GM23248 (cell line): ENCODE data around the gene MTCH1. TPM values are rescaled to one million over a fixed set of nuclear protein-coding genes. Genes with fewer than 3 reads are reported as not detected.

ENCODE experiments used
- DNase-seq: peaks from one replicate; pipeline ENCODE4 v3.0.0-alpha.2; 2015
- H2AFZ ChIP-seq: fragments of 200-600 bp; sonication (generic); 2 replicates; pipeline ENCODE4 v1.6.1; 2016; ENCODE audit warnings: antibody characterized with exemption
- H3F3A ChIP-seq: fragments of 200-600 bp; sonication (generic); 2 replicates; pipeline ENCODE4 v1.6.1; 2016; ENCODE audit warnings: mild to moderate bottlenecking, antibody characterized with exemption, mixed run types; ENCODE audit not compliant: insufficient read depth
- H3K27ac ChIP-seq: fragments of 200-600 bp; sonication (generic); 2 replicates; pipeline ENCODE4 v1.5.1; 2016; ENCODE audit warnings: mild to moderate bottlenecking
- H3K27me3 ChIP-seq: fragments of 200-600 bp; sonication (generic); replicated peaks from 2 replicates; pipeline ENCODE4 v1.6.1; 2016; ENCODE audit warnings: mild to moderate bottlenecking; ENCODE audit not compliant: insufficient read depth
- H3K36me3 ChIP-seq: fragments of 200-600 bp; sonication (generic); 2 replicates; pipeline ENCODE4 v1.6.1; 2016; ENCODE audit warnings: low read depth, mild to moderate bottlenecking
- H3K4me1 ChIP-seq: fragments of 200-600 bp; sonication (generic); 2 replicates; pipeline ENCODE4 v1.6.1; 2016; ENCODE audit warnings: mild to moderate bottlenecking; ENCODE audit not compliant: insufficient read depth
- H3K4me2 ChIP-seq: fragments of 200-600 bp; sonication (generic); one replicate; pipeline ENCODE4 v1.6.1; 2016; ENCODE audit warnings: mild to moderate bottlenecking; ENCODE audit not compliant: unreplicated experiment
- H3K4me3 ChIP-seq: fragments of 200-600 bp; sonication (generic); 2 replicates; pipeline ENCODE4 v1.5.1; 2016; ENCODE audit warnings: mild to moderate bottlenecking
- H3K79me2 ChIP-seq: fragments of 200-600 bp; sonication (generic); 2 replicates; pipeline ENCODE4 v1.6.1; 2016; ENCODE audit warnings: mild to moderate bottlenecking; ENCODE audit not compliant: insufficient read depth
- H3K9ac ChIP-seq: fragments of 200-600 bp; sonication (generic); 2 replicates; pipeline ENCODE4 v1.6.1; 2016; ENCODE audit warnings: mild to moderate bottlenecking
- H3K9me2 ChIP-seq: fragments of 200-600 bp; sonication (generic); 2 replicates; pipeline ENCODE4 v1.6.1; 2016; ENCODE audit warnings: mixed run types, mild to moderate bottlenecking, moderate library complexity; ENCODE audit not compliant: insufficient read depth
- H3K9me3 ChIP-seq: fragments of 200-600 bp; sonication (generic); one replicate; pipeline ENCODE4 v1.6.1; 2017; ENCODE audit warnings: low read depth
- H4K20me1 ChIP-seq: fragments of 200-600 bp; sonication (generic); 2 replicates; pipeline ENCODE4 v1.6.0; 2016; ENCODE audit not compliant: insufficient read depth
- EZH2 ChIP-seq: fragments of 200-600 bp; sonication (generic); IDR thresholded peaks from 2 replicates; pipeline ENCODE4 v1.6.1; 2018; ENCODE audit warnings: antibody characterized with exemption, mild to moderate bottlenecking; ENCODE audit not compliant: insufficient read depth, poor library complexity, severe bottlenecking
- EZH2phosphoT487 ChIP-seq: fragments of 200-600 bp; sonication (generic); IDR thresholded peaks from 2 replicates; pipeline ENCODE4 v1.6.1; 2018; ENCODE audit warnings: antibody characterized with exemption, moderate library complexity, mild to moderate bottlenecking, low read depth; ENCODE audit not compliant: insufficient read depth
- whole genome bisulfite sequencing, 2 experiments: methylation state at CpG; one replicate each; pipeline ENCODE4 v1.1.6; 2015 to 2017; ENCODE audit warnings: low lambda C conversion rate in 2 of 2, low coverage in 1 of 2; ENCODE audit errors: missing lambda C conversion rate in 2 of 2; 5-methylcytosine and 5-hydroxymethylcytosine counted together
- in situ Hi-C: fragments of 300-500 bp; cut with MboI; formaldehyde crosslinking; loops from 2 replicates; pipeline ENCODE4 v1.15.0; 2020
- polyA plus RNA-seq: library from polyadenylated mRNA; unstranded; fragments of >200 nt; fragmentation: Nextera tagmentation; extraction: Ambion mirVana; gene quantifications from 2 replicates; pipeline ENCODE4 v1.2.1, GENCODE V29; 2016
- total RNA-seq: library from RNA; depleted of rRNA; stranded (reverse); fragments of >200 nt; shearing (Covaris generic); gene quantifications from 2 replicates; pipeline ENCODE4 v1.2.3, GENCODE V29; 2014

Gene MTCH1
- total and polyA plus RNA-seq, 2 experiments from 2014 or later: 370 to 473 TPM

GRCh38 chr6:37025621-37026466 is 39.8 kb upstream of the MTCH1 start:
- Histone ChIP-seq H3K9me2 (no peaks in the 10 kb centered on the region), H3K27me3 (no peaks in the 10 kb centered on the region), H3F3A (no peaks in the 10 kb centered on the region), H3K27ac (no peak overlapping the region), H4K20me1 (no peaks in the 10 kb centered on the region), H3K9ac (no peak overlapping the region), H3K36me3 (no peaks in the 10 kb centered on the region), H3K9me3 (no peaks in the 10 kb centered on the region), H3K4me2 (no peak overlapping the region), H3K4me3 (no peak overlapping the region), H3K79me2 (no peaks in the 10 kb centered on the region), H3K4me1 (no peaks in the 10 kb centered on the region), H2AFZ (no peak overlapping the region)
- in situ Hi-C loops: no loop called here
- 94 to 95% methylated on average over 23 to 24 of the region's 24 CpGs for WGBS, 2 experiments
- TF ChIP-seq EZH2phosphoT487: no peak
- TF ChIP-seq EZH2: no peak
- DNase-seq: no peak

DNA sequence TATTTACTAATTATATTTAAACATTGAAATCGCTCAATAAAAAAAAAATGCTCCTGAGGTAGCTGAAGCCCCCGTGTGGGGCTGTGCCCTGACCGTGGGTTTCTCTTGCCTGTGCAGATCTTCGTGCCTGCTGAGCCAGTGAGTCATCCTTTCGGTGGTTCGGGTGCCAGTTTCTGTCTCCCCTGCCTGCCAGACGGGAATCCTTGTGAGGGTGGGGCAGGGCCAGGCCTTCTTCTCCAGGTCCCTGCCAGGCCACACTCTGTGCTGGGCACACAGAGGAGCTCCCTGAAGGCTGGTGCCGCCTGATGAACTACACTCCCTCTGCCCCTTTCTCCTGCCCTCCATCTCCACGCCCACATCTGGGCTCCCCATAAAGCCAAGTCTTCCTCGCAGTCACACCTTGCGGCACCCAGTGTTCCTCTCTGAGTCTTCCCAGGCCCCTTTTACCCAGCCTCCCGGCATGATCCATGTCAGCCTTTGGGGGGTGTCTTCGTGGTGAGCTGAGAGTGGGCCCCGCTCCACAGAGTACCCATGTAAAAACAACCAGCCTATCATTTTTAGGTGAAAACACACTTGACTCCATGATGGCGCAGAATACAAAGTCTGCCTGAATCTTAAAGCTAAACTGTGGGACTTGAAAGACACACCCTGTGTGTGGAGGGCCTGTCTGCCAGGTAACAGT is 38.8 kb upstream of the MTCH1 start:
- no peaks in the 10 kb centered on the region for H3K9me3 ChIP-seq
- no peaks in the 10 kb centered on the region for H3K36me3 ChIP-seq
- no peak overlapping the region for H3K4me3 ChIP-seq
- no peaks in the 10 kb centered on the region for H3F3A ChIP-seq
- no peak overlapping the region for H3K27ac ChIP-seq
- H3K4me1 ChIP-seq: no peaks in the 10 kb centered on the region
- TF ChIP-seq EZH2 (no peak), EZH2phosphoT487 (no peak)
- WGBS, 2 experiments: 44 to 45% methylated on average over 15 of the region's 15 CpGs
- no peaks in the 10 kb centered on the region for H3K27me3 ChIP-seq
- H4K20me1 ChIP-seq: no peaks in the 10 kb centered on the region
- H3K4me2 ChIP-seq: no peak overlapping the region
- no peaks in the 10 kb centered on the region for H3K9me2 ChIP-seq
- no peak overlapping the region for H3K9ac ChIP-seq
- in situ Hi-C loops: no loop called here
- peak; percentile 82 for DNase-seq
- no peaks in the 10 kb centered on the region for H3K79me2 ChIP-seq
- H2AFZ ChIP-seq: no peak overlapping the region

DNA sequence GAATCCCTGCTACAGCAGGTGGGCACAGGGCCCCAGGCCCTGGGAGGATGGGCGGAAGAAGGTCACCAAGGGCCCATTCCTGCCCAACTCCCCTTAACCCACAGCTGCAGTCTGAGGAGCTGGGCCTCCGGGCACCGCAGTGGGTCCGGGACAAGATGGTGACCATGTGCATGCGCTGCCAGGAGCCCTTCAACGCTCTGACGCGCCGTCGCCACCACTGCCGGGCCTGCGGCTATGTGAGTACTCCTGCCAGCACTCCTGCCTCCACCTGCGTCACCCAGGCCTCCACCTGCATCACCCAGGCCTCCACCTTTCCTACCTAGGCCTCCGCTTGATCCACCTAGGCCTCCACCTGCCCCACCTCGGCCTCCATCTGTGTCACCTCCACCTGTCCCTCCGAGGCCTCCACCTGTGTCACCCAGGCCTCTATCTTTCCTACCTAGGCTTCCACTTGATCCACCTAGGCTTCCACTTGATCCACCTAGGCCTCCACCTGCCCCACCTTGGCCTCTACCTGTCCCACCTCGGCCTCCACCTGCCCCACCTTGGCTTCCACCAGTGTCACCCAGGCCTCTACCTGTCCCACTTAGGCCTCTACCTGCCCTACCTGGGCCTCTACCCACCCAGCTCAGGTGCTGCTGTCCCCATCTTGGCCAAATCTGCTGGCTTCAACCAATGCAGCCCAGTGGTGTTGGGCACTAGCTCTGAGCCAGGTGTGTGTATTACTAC is 36.3 kb upstream of the MTCH1 start:
- Histone ChIP-seq H3K4me2 (no peak overlapping the region), H2AFZ (no peak overlapping the region), H3K27me3 (no peaks in the 10 kb centered on the region), H3F3A (no peaks in the 10 kb centered on the region), H3K4me1 (no peaks in the 10 kb centered on the region; the same call in 1 of the 2 replicates), H3K4me3 (no peak overlapping the region), H3K9ac (no peak overlapping the region), H4K20me1 (no peaks in the 10 kb centered on the region), H3K27ac (no peak overlapping the region), H3K36me3 (no peaks in the 10 kb centered on the region), H3K9me2 (no peaks in the 10 kb centered on the region), H3K9me3 (no peaks in the 10 kb centered on the region), H3K79me2 (no peaks in the 10 kb centered on the region)
- in situ Hi-C loops: no loop called here
- 91 to 93% methylated on average over 15 to 17 of the region's 17 CpGs for whole genome bisulfite sequencing, 2 experiments
- no peak for DNase-seq
- no peak for TF ChIP-seq EZH2phosphoT487
- TF ChIP-seq EZH2: no peak

DNA sequence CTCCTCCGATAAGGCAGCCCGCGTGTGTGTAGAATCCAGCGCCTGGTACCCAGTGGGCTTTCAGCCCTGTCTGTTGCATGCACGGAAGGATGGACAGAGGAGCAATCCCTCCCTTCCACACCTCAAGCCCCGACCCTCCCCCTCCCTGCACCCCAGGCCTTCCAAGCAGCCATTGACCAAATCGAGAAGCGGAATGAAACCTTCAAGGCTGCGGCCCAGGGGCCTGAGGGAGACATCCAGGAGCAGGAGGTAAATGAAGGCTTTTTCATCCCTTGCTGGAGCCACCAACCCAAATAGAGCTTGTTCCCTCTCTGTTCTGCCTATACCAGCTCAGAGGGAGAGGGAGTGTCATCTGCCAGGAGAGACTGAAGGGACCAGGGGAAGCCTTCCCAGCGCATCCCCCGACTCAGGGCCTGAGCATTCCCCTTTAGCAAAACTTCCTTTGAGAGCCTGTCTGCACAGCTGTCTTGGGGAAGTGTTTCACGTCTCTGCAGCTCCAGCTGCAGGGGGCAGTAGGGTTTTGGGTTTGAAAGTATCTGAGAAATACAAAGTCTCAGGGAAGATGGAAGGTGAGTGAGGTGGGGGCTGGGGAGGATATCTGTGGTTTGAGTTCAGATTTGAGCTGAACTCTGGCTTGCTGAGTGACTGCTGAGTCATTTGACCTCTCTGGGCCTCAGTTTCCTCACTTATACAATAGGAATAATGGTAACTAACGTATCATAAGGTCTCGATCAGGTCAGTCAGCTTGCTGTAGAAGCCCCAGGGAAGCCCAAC is 35.5 kb upstream of the MTCH1 start:
- Histone ChIP-seq H3K9me2 (no peaks in the 10 kb centered on the region), H3K79me2 (no peaks in the 10 kb centered on the region), H3K27me3 (no peaks in the 10 kb centered on the region), H3K4me1 (no peaks in the 10 kb centered on the region; the same call in 1 of the 2 replicates), H3K27ac (no peak overlapping the region), H3F3A (no peaks in the 10 kb centered on the region), H3K4me3 (no peak overlapping the region), H3K4me2 (no peak overlapping the region), H4K20me1 (no peaks in the 10 kb centered on the region), H3K9me3 (no peaks in the 10 kb centered on the region), H3K36me3 (no peaks in the 10 kb centered on the region), H2AFZ (no peak overlapping the region), H3K9ac (no peak overlapping the region)
- TF ChIP-seq EZH2phosphoT487 (no peak), EZH2 (no peak)
- in situ Hi-C loops: no loop called here
- WGBS, 2 experiments: 75 to 83% methylated on average over 13 to 14 of the region's 14 CpGs
- DNase-seq: peak; percentile 60
